Transverse colon (tissue), 4 donors: Measurements from ENCODE around the gene BSDC1. TPM values are rescaled to one million over a fixed set of nuclear protein-coding genes. Genes with fewer than 3 reads are reported as not detected.
"Not testable (repeated sequence)": the region's sequence is repeated elsewhere in the genome, so short reads cannot be mapped to it uniquely, and the experiment has no call there.

ENCODE experiments used
- DNase-seq: peaks from one replicate; pipeline ENCODE4 v3.0.0-alpha.2; 2019
- H3K27ac ChIP-seq, 4 donors: fragments of 200-600 bp; sonication (generic); 2 replicates each; pipeline ENCODE4 v1.5.1; 2016 to 2018; ENCODE audit warnings: inconsistent platforms in 4 of 4
- H3K27me3 ChIP-seq: fragments of 200-600 bp; sonication (generic); 2 replicates; pipeline ENCODE4 v1.5.1; 2017; ENCODE audit warnings: inconsistent platforms
- H3K36me3 ChIP-seq, 4 donors: fragments of 200-600 bp; sonication (generic); 2 replicates each; pipeline ENCODE4 v1.5.1; 2017 to 2019; ENCODE audit warnings: inconsistent platforms in 4 of 4
- H3K4me1 ChIP-seq, 4 donors: fragments of 200-600 bp; sonication (generic); 2 replicates each; pipeline ENCODE4 v1.5.1; 2017 to 2020; ENCODE audit warnings: inconsistent platforms in 4 of 4
- H3K4me3 ChIP-seq, 4 donors: fragments of 200-600 bp; sonication (generic); 1 replicate in 1 of 4; 2 replicates in 3 of 4; pipeline versions ENCODE4 v1.5.1 to v1.6.1; 2017 to 2019; ENCODE audit warnings: inconsistent platforms in 4 of 4
- H3K9me3 ChIP-seq, 2 donors: fragments of 200-600 bp; sonication (generic); 2 replicates each; pipeline ENCODE4 v1.5.1; 2017 to 2019; ENCODE audit warnings: inconsistent platforms in 2 of 2
- CTCF ChIP-seq, 5 experiments: fragments of 200-600 bp in 3 of 5; fragments of 450-650 bp in 2 of 5; sonication (generic) in 3 of 5; IDR thresholded peaks; 1 replicate in 2 of 5; 2 replicates in 3 of 5; pipeline ENCODE4 v1.5.1; 2016 to 2017; ENCODE audit warnings: antibody characterized with exemption in 5 of 5, inconsistent platforms in 3 of 5, mild to moderate bottlenecking in 2 of 5, moderate library complexity in 1 of 5
- EP300 ChIP-seq: sonication (generic); formaldehyde crosslinking; IDR thresholded peaks from one replicate; pipeline ENCODE4 v1.6.1; 2017; ENCODE audit warnings: antibody characterized with exemption, low read depth
- POLR2A ChIP-seq: fragments of 450-650 bp; IDR thresholded peaks from one replicate; pipeline ENCODE4 v1.6.1; 2016; ENCODE audit warnings: antibody characterized with exemption, mild to moderate bottlenecking, moderate library complexity
- POLR2AphosphoS5 ChIP-seq, 3 donors: sonication (generic); formaldehyde crosslinking; IDR thresholded peaks; one replicate each; pipeline ENCODE4 v1.6.1; 2016; ENCODE audit warnings: antibody characterized with exemption in 3 of 3
- WGBS, 2 donors: methylation state at CpG; one replicate each; pipeline ENCODE4 v1.1.5; 2018; ENCODE audit warnings: low coverage in 1 of 2; 5-methylcytosine and 5-hydroxymethylcytosine counted together
- in situ Hi-C, 4 donors: fragments of 200-750 bp; cut with MboI; loops; one replicate each; pipeline versions ENCODE4 v1.15.0 to v1.15.1; 2017; ENCODE audit warnings: low sequenced_read_pairs in 3 of 4, low pct_ligation_motif_present in 1 of 4, low pct_unique_long_range_greater_than_20kb in 1 of 4
- intact Hi-C: fragments of 100-400 bp; cut with DNase I; formaldehyde crosslinking; loops from one replicate; pipeline ENCODE4 v1.15.1; 2023; ENCODE audit warnings: low total_unique reads
- total RNA-seq, 4 donors: library from RNA; depleted of rRNA; stranded (reverse); fragments of >200 nt; gene quantifications; one replicate each; pipeline ENCODE4 v1.1.0, GENCODE V29; 2016

Gene BSDC1
- total RNA-seq, 4 donors from 2014 or later: 94.8 to 140 (median 117) TPM

GRCh38 chr1:32357614-32358013 lies 36.6 kb downstream of the BSDC1 start:
- no peak for DNase-seq
- in situ Hi-C loops: no loop called here
- Histone ChIP-seq H3K9me3 (no peaks in the 10 kb centered on the region), H3K4me1 (peaks cover 19 to 28% (median 25%) of the 10 kb centered on the region in 4 donors), H3K4me3 (no peak overlapping the region), H3K36me3 (no peaks in the 10 kb centered on the region), H3K27ac (no peak overlapping the region), H3K27me3 (no peaks in the 10 kb centered on the region)
- intact Hi-C loops: no loop called here
- TF ChIP-seq CTCF (IDR thresholded peaks at IDR 0.05): no peak
- TF ChIP-seq POLR2AphosphoS5 (IDR thresholded peaks at IDR 0.05): no peak
- no peak for TF ChIP-seq EP300
- TF ChIP-seq POLR2A: no peak
- 80% methylated on average over 6 of the region's 6 CpGs; no CpG with 5 or more reads in 1 of the 2 donors for WGBS, 2 donors

- no peaks in the 10 kb centered on the region for H3K36me3 ChIP-seq
- H3K4me3 ChIP-seq: no peak overlapping the region
- WGBS, 2 donors: 78 to 88% methylated on average over 1 of the region's 1 CpG
- H3K4me1 ChIP-seq: peaks cover 14 to 24% (median 19%) of the 10 kb centered on the region in 4 donors
- in situ Hi-C loops: no loop called here
- TF ChIP-seq EP300 (no peak), POLR2AphosphoS5 (IDR thresholded peaks at IDR 0.05) (no peak), CTCF (IDR thresholded peaks at IDR 0.05) (no peak), POLR2A (no peak)
- H3K9me3 ChIP-seq: no peaks in the 10 kb centered on the region
- DNase-seq: no peak
- H3K27me3 ChIP-seq: no peaks in the 10 kb centered on the region
- intact Hi-C loops: no loop called here
- no peak overlapping the region for H3K27ac ChIP-seq
Measured at GRCh38 chr1:32356478-32356877, 37.8 kb downstream of the BSDC1 start.

GRCh38 chr1:32355778-32356177 lies 38.5 kb downstream of the BSDC1 start:
- H3K27ac ChIP-seq, DNase-seq, H3K4me3 ChIP-seq, in situ Hi-C loops, H3K9me3 ChIP-seq, intact Hi-C loops, H3K36me3 ChIP-seq, H3K27me3 ChIP-seq: not testable (repeated sequence)
- H3K4me1 ChIP-seq: peaks cover 14 to 21% (median 16%) of the 10 kb centered on the region in 4 donors
- WGBS, 2 donors: 80 to 91% methylated on average over 1 to 6 of the region's 6 CpGs

GRCh38 chr1:32353886-32354570 lies 40.2 kb downstream of the BSDC1 start:
- 42 to 46% methylated on average over 2 of the region's 2 CpGs for WGBS, 2 donors
- Histone ChIP-seq H3K9me3 (no peaks in the 10 kb centered on the region), H3K27me3 (no peaks in the 10 kb centered on the region), H3K36me3 (no peaks in the 10 kb centered on the region), H3K27ac (peak overlapping the region in 3 of 4 donors; percentile 16 to 92 (median 17)), H3K4me3 (no peak overlapping the region), H3K4me1 (peaks cover 15 to 27% (median 16%) of the 10 kb centered on the region in 4 donors)
- in situ Hi-C loops: no loop called here
- no peak for DNase-seq
- TF ChIP-seq POLR2AphosphoS5 (IDR thresholded peaks at IDR 0.05) (peak in 1 of 3 donors; percentile 20), CTCF (IDR thresholded peaks at IDR 0.05) (no peak), EP300 (no peak)
- intact Hi-C loops: no loop called here
